GM12878 (cell line): Measurements from ENCODE around the gene TMEM179B. TPM values are rescaled to one million over a fixed set of nuclear protein-coding genes. Genes with fewer than 3 reads are reported as not detected.
A peak's percentile ranks its signal among the peaks of the same experiment; 100 is the strongest.

Experiments
- ATF7 ChIP-seq: fragments of 450-650 bp; IDR thresholded peaks from 2 replicates; pipeline ENCODE4 v1.6.1; 2016; ENCODE audit warnings: low read depth, mild to moderate bottlenecking
- CBFB ChIP-seq: IDR thresholded peaks from 2 replicates; pipeline ENCODE4 v1.6.1; 2016; ENCODE audit warnings: antibody characterized with exemption, low read depth
- CHD2 ChIP-seq: IDR thresholded peaks from 2 replicates; pipeline ENCODE4 v1.6.1; 2011; ENCODE audit warnings: low read depth, low read length, improper control_type of control experiment, borderline replicate concordance
- DPF2 ChIP-seq: fragments of 450-650 bp; IDR thresholded peaks from 2 replicates; pipeline ENCODE4 v1.6.1; 2017; ENCODE audit warnings: mild to moderate bottlenecking
- FOS ChIP-seq: IDR thresholded peaks from 3 replicates; pipeline ENCODE4 v1.6.1; 2011; ENCODE audit warnings: borderline replicate concordance; ENCODE audit not compliant: insufficient read length; ENCODE audit errors: extremely low read depth
- GABPA ChIP-seq: IDR thresholded peaks from 2 replicates; pipeline ENCODE4 v1.6.1; 2014; ENCODE audit warnings: antibody characterized with exemption, low read depth, mild to moderate bottlenecking, inconsistent platforms
- GATAD2B ChIP-seq: fragments of 450-650 bp; conservative IDR thresholded peaks from 2 replicates; pipeline ENCODE4 v1.6.1; 2017; ENCODE audit warnings: low read depth, mild to moderate bottlenecking, moderate library complexity
- HDGF ChIP-seq: fragments of 450-650 bp; IDR thresholded peaks from 2 replicates; pipeline ENCODE4 v1.6.1; 2016; ENCODE audit warnings: antibody characterized with exemption
- IRF5 ChIP-seq: fragments of 450-650 bp; IDR thresholded peaks from 2 replicates; pipeline ENCODE4 v1.6.1; 2017; ENCODE audit warnings: borderline replicate concordance
- LARP7 ChIP-seq: fragments of 450-650 bp; IDR thresholded peaks from 2 replicates; pipeline ENCODE4 v1.6.1; 2017; ENCODE audit warnings: mild to moderate bottlenecking
- MAX ChIP-seq: IDR thresholded peaks from 2 replicates; pipeline ENCODE4 v1.6.1; 2012; ENCODE audit warnings: low read depth, low read length, improper control_type of control experiment
- MXI1 ChIP-seq: fragments of 150-350 bp; IDR thresholded peaks from 2 replicates; pipeline ENCODE4 v1.6.1; 2011; ENCODE audit warnings: low read depth, mild to moderate bottlenecking, inconsistent platforms, low read length, improper control_type of control experiment
- NFYA ChIP-seq: IDR thresholded peaks from 2 replicates; pipeline ENCODE4 v1.6.1; 2011; ENCODE audit warnings: low read depth, mild to moderate bottlenecking, low read length, improper control_type of control experiment, borderline replicate concordance
- NR2F1 ChIP-seq: fragments of 450-650 bp; conservative IDR thresholded peaks from 2 replicates; pipeline ENCODE4 v1.6.1; 2017; ENCODE audit warnings: mild to moderate bottlenecking
- PML ChIP-seq: IDR thresholded peaks from 2 replicates; pipeline ENCODE4 v1.6.1; 2012; ENCODE audit warnings: low read length, inconsistent platforms
- POU2F2 ChIP-seq: IDR thresholded peaks from 3 replicates; pipeline ENCODE4 v1.6.1; 2011; ENCODE audit warnings: low read depth, mild to moderate bottlenecking, low read length, borderline replicate concordance
- SIN3A ChIP-seq: IDR thresholded peaks from 2 replicates; pipeline ENCODE4 v1.6.1; 2012; ENCODE audit warnings: low read depth, low read length, improper control_type of control experiment
- SIX5 ChIP-seq: IDR thresholded peaks from 2 replicates; pipeline ENCODE4 v1.6.1; 2011; ENCODE audit warnings: mild to moderate bottlenecking, low read depth, low read length, moderate library complexity; ENCODE audit not compliant: severe bottlenecking
- USF1 ChIP-seq: IDR thresholded peaks from 2 replicates; pipeline ENCODE4 v1.6.1; 2011; ENCODE audit warnings: borderline replicate concordance, low read depth, mild to moderate bottlenecking, moderate library complexity, mixed read lengths, low read length; ENCODE audit not compliant: insufficient read depth; ENCODE audit errors: extremely low read length
- USF2 ChIP-seq: IDR thresholded peaks from 2 replicates; pipeline ENCODE4 v1.6.1; 2011; ENCODE audit warnings: low read depth, low read length, improper control_type of control experiment, borderline replicate concordance
- YY1 ChIP-seq: IDR thresholded peaks from 2 replicates; pipeline ENCODE4 v1.6.1; 2011; ENCODE audit warnings: low read depth, mild to moderate bottlenecking, low read length
- ZBTB4 ChIP-seq: fragments of 450-650 bp; formaldehyde crosslinking; IDR thresholded peaks from 2 replicates; pipeline ENCODE4 v1.4.0; 2022; ENCODE audit warnings: mild to moderate bottlenecking, moderate library complexity
- polyA plus RNA-seq, 11 experiments: library from polyadenylated mRNA; depleted of rRNA in 4 of 11; unstranded in 6 of 11; stranded (reverse) in 5 of 11; fragments of >200 nt; fragmentation: Nextera tagmentation in 4 of 11; fragmentation: Illumina TruSeq in 1 of 11; extraction: Ambion mirVana in 4 of 11; extraction: Trizol in 1 of 11; gene quantifications; 1 replicate in 1 of 11; 2 replicates in 10 of 11; pipeline versions ENCODE4 v1.2.1 to v1.2.3, GENCODE V29; 2011 to 2016; ENCODE audit warnings: inconsistent platforms in 2 of 11, missing spikeins in 2 of 11, low read depth in 1 of 11
- total RNA-seq, 4 experiments: library from RNA; depleted of rRNA in 3 of 4; stranded (reverse); fragments of >200 nt in 3 of 4; fragmentation: Illumina TruSeq in 1 of 4; extraction: Trizol in 1 of 4; gene quantifications; 2 replicates each; pipeline versions ENCODE4 v1.2.1 to v1.2.3, GENCODE V29; 2013 to 2021

Gene TMEM179B
- total and polyA plus RNA-seq, 10 of the 15 experiments (the other 5 are each of a cell fraction or from before 2014, with no cell fraction given) = 21.7 to 82.4 (median 42.0) TPM

- TF ChIP-seq GABPA = peak; percentile 90
- peak; percentile 64 for TF ChIP-seq DPF2
- TF ChIP-seq MXI1 = no peak
- TF ChIP-seq USF2 = no peak
- peak; percentile 72; the same call in 1 of the 2 replicates for TF ChIP-seq SIN3A
- no peak for TF ChIP-seq ZBTB4 (CRISPR knock-in tag)
- peak; percentile 51; the same call in 1 of the 2 replicates for TF ChIP-seq CBFB
- no peak for TF ChIP-seq POU2F2
- peak; percentile 8 for TF ChIP-seq SIX5
- no peak for TF ChIP-seq IRF5
- no peak for TF ChIP-seq GATAD2B
- peak; percentile 97; the same call in 1 of the 2 replicates for TF ChIP-seq HDGF
- TF ChIP-seq FOS = peak; percentile 89
- TF ChIP-seq NFYA = peak; percentile 78
- TF ChIP-seq PML = peak; percentile 98
- TF ChIP-seq CHD2 = peak; percentile 95
- peak; percentile 57 for TF ChIP-seq NR2F1
- TF ChIP-seq YY1 = peak; percentile 90
- no peak for TF ChIP-seq USF1
- TF ChIP-seq LARP7 = peak; percentile 61
- peak; percentile 52 for TF ChIP-seq ATF7
- TF ChIP-seq MAX = no peak
These were observed 33.2 kb upstream of the TMEM179B start, which contains the start of gene ZBTB3 (continued) for GRCh38 chr11:62753736-62754603.
